HG03520 (cell line): ENCODE results near the gene AGPAT3.

Experiments
- ATAC-seq: cut with Tn5 transposase; IDR thresholded peaks from one replicate; pipeline ENCODE4 v1.9.1; 2021; ENCODE audit warnings: mild to moderate bottlenecking, moderate library complexity; ENCODE audit not compliant: unreplicated experiment

The AGPAT3 gene

GRCh38 chr21:43861706-43862105, 3.3 kb upstream of the AGPAT3 start:
- no peak for ATAC-seq

DNA sequence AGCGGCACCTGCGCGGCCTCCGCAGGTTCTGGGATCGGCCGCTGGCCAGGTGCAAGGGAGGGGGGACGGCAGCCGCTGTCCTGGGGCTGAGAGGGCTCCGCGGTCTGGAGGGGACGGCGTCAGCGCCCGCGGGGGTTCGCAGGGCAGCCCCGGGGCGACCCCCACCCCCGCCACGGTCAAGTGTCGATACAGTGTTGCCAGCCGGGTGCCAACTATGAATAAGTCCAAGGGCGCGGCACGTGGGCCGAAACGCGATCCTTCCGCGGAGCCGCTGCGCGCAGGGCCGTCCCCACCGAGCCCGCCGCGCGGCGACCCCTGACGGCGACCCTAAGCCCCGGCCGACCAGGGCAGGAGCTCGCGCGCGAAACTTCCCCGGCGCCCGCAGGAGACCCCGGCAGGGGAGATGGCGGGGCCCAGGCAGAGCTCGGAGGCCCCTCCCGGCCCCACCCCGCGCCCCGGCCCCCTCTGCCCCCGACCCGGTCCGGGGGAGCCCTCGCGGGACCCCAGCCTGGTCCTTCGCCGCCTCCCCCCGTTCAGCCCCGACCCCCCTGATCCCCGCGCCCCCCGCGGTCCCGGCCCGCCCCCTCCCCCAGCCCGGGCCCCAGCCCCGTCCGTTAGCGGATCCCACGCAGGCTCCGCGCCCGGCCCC, 586 bp upstream of the AGPAT3 start:
- ATAC-seq, result no peak

- ATAC-seq, result no peak
Observed at GRCh38 chr21:43865540-43866259, 677 bp downstream of the AGPAT3 start.

- no peak for ATAC-seq
Observed at GRCh38 chr21:43866260-43866629, 1.2 kb downstream of the AGPAT3 start.

- ATAC-seq, result peak; percentile 49
Observed at GRCh38 chr21:43866659-43867331, 1.8 kb downstream of the AGPAT3 start.

DNA sequence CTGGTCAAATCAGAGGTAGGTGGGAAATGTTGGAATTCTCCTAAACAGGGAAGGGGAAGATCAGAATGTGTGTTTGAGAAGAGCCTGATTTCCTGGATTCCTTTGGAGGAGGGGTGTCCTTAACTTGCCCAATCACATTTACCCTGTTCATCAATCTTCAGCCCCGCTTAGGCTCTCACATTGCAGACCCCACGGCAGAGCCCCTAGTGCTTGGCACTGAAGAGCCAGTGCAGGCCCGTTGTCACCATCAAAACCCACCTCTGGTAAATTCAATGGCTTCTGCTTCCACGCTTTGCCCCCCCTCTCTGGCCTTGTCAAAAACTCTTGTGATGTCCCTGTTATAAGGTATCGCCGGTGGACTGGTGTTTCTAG, 2.3 kb downstream of the AGPAT3 start:
- no peak for ATAC-seq

- no peak for ATAC-seq
Observed at GRCh38 chr21:43867948-43868347, 2.9 kb downstream of the AGPAT3 start.

DNA sequence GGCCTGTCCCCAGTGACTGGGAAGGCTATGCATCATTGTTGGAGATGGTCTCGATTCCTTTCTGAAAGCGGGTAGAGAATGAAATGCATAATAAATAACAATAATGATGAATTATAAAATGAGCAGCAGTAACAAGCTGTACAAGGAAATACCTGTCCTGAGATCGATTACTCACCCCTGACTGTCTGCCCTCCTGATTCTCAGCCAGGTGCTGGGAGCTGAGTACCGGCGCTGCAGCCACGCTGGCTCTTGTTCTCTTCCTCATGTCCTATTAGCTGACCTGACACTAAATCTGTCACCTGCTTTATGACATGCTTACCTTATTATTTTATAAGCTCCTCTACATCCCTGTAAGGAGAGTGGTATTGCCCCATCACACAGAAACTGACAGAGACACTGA, 3.4 kb downstream of the AGPAT3 start:
- ATAC-seq, result no peak

DNA sequence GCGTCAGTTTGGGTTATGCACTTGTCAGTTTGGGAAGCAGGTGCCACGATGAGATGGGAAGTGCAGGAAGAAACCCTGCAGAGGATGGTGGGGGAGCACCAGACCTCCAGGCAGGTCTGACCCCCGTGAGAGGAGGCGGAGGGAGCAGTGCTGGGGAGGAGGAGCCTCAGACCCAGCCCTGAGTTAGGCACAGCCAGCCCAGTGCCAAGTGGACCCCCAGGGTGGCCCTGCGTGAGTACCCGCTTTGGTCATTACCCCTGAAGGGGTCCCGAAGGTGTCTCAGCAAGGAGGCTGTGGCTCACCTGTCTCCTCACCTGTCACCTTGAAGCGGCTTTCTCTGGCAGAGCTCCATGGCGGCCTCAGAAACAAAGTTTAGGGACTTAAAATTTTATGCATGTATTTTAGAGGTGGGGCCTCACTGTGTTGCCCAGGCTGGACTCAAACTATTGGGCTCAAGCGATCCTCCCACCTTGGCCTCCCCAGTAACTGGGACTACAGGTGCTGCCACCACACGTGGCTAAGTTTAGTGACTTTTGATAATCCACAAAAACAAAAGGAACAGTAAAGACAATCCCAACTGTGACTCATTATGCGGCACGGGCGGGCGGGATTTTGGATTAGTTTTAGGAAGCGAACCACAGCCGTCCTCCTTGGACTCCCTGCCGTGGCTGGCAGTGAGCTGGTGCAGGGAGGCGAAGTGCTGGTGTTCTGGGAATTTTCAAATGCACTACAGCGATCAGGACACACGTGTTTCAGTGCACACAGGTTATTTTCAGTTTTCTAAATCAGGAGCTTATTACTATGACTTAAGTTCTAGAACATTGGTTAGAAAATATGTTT, 4.7 kb downstream of the AGPAT3 start:
- no peak for ATAC-seq

- ATAC-seq, result no peak
Observed at GRCh38 chr21:43871487-43871886, 6.5 kb downstream of the AGPAT3 start.

GRCh38 chr21:43872531-43873197, 7.6 kb downstream of the AGPAT3 start:
- no peak for ATAC-seq

GRCh38 chr21:43873673-43874072, 8.7 kb downstream of the AGPAT3 start:
- no peak for ATAC-seq

- no peak for ATAC-seq
Observed at GRCh38 chr21:43874085-43874805, 9.2 kb downstream of the AGPAT3 start.

GRCh38 chr21:43876605-43877004, 11.6 kb downstream of the AGPAT3 start:
- no peak for ATAC-seq

GRCh38 chr21:43877936-43878575, 13.0 kb downstream of the AGPAT3 start:
- ATAC-seq, result no peak

DNA sequence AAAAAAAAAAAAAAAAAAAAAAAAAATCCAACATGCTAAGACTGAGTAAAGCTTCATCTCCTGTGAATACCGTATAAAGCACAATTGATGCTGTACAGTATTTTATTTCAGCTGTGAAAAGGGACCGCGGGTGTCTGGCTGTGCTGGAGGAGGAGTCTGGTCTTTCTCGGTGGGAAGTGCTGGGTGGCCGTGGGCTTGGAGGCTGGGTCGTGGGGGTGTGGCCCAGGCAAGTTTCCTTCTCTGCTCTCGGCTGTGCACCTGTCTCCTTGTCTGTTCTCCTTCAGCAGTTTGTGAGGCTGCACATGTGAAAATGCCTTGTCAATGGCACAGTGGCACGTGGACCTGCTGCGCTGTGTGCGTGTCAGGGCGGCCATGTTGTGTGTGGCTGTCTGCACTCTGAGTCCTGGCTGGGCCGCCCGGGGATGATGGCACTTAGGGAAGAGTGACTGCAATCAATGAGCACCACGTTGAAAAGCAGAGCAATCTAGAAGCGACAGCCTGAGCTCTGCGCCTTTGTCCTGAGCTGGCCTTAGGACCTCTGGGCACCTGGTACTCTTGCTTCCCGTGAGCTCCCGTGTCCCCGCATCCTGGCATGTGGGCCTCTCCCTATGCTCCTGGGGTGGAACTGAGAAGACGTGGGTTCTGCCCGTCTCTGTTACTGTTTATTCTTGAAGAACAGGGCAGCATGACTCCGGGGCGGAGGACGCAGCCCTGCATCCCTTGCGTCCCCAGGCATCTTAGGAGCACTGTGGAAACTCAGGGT, 14.5 kb downstream of the AGPAT3 start:
- no peak for ATAC-seq

GRCh38 chr21:43880111-43880985, 15.3 kb downstream of the AGPAT3 start:
- no peak for ATAC-seq

GRCh38 chr21:43881283-43881682, 16.3 kb downstream of the AGPAT3 start:
- no peak for ATAC-seq
